PFSK-1 (cell line): ENCODE measurements around the gene KRT31.

Source experiments
- FOXP2 ChIP-seq: optimal IDR thresholded peaks from 2 replicates; pipeline ENCODE3; 2011; ENCODE audit warnings: borderline replicate concordance, control low read depth, inconsistent platforms; ENCODE audit not compliant: insufficient read depth; ENCODE audit errors: extremely low read length, extremely low read depth
- POLR2AphosphoS5 ChIP-seq: IDR thresholded peaks from 2 replicates; pipeline ENCODE4 v1.6.1; 2012; ENCODE audit warnings: low read depth, mild to moderate bottlenecking, control low read depth, low read length, moderate library complexity
- SIN3A ChIP-seq: IDR thresholded peaks from 2 replicates; pipeline ENCODE4 v1.6.1; 2012; ENCODE audit warnings: mild to moderate bottlenecking, low read length, moderate library complexity, borderline replicate concordance; ENCODE audit not compliant: insufficient read depth
- TAF1 ChIP-seq: IDR thresholded peaks from 2 replicates; pipeline ENCODE4 v1.6.1; 2012; ENCODE audit warnings: low read length, control low read depth, borderline replicate concordance; ENCODE audit not compliant: insufficient read depth
- TF ChIP-seq, protein P1 (sequence below), 2 experiments: IDR thresholded peaks; 2 replicates each; pipeline versions ENCODE4 v1.6.1 to v1.8.0; 2011 to 2012; ENCODE audit warnings: low read depth in 2 of 2, low read length in 2 of 2, control low read depth in 1 of 2, inconsistent platforms in 1 of 2, mild to moderate bottlenecking in 1 of 2, moderate library complexity in 1 of 2; ENCODE audit not compliant: insufficient read depth in 1 of 2

The KRT31 gene

DNA sequence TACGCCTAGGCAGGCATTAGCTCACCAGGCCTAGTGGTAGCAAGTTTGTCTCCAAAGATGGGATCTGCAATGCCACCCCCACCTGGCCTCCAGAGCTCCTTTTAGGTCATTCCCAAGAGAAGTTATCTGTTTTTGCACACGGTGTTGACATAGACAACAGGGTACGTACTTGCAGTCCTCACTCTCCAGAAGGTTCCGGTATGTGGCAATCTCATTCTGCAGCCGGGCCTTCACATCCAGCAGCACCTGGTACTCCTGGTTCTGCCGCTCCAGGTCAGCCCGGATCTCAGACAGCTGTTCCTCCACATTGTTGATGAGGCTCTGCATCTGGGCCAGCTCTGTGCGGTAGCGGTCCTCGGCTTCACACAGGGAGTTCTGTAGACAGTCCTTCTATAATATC lies 9.8 kb upstream of the KRT31 start:
- TF ChIP-seq FOXP2 (no peak), POLR2AphosphoS5 (no peak), SIN3A (no peak), TAF1 (no peak)
- TF ChIP-seq, protein P1, sequence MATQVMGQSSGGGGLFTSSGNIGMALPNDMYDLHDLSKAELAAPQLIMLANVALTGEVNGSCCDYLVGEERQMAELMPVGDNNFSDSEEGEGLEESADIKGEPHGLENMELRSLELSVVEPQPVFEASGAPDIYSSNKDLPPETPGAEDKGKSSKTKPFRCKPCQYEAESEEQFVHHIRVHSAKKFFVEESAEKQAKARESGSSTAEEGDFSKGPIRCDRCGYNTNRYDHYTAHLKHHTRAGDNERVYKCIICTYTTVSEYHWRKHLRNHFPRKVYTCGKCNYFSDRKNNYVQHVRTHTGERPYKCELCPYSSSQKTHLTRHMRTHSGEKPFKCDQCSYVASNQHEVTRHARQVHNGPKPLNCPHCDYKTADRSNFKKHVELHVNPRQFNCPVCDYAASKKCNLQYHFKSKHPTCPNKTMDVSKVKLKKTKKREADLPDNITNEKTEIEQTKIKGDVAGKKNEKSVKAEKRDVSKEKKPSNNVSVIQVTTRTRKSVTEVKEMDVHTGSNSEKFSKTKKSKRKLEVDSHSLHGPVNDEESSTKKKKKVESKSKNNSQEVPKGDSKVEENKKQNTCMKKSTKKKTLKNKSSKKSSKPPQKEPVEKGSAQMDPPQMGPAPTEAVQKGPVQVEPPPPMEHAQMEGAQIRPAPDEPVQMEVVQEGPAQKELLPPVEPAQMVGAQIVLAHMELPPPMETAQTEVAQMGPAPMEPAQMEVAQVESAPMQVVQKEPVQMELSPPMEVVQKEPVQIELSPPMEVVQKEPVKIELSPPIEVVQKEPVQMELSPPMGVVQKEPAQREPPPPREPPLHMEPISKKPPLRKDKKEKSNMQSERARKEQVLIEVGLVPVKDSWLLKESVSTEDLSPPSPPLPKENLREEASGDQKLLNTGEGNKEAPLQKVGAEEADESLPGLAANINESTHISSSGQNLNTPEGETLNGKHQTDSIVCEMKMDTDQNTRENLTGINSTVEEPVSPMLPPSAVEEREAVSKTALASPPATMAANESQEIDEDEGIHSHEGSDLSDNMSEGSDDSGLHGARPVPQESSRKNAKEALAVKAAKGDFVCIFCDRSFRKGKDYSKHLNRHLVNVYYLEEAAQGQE (IDR thresholded peaks at IDR 0.05; ENCODE audit: insufficient read depth in 1 of 2, low read depth in 2 of 2, low read length in 2 of 2) = no peak

DNA sequence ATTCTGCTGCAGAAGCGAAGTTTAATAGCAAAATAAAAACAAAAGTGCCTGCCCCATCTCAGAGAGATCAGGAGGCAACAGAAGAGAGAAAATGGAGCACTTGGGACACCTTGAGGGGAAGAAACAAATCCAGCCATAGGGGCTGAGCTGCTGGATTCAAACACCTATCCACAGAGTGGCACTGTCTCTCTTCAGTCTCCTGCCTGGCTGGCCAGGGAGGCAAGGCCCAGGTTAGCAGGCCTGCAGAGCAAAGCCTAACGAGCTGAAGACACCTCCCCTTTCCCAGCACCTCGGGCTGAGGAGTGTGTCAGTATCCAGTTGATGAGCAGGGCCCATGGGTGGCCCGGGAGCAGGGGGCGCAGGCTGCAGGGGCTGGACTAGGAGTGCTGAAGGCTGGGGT lies 8.8 kb upstream of the KRT31 start:
- TF ChIP-seq TAF1 = no peak

DNA sequence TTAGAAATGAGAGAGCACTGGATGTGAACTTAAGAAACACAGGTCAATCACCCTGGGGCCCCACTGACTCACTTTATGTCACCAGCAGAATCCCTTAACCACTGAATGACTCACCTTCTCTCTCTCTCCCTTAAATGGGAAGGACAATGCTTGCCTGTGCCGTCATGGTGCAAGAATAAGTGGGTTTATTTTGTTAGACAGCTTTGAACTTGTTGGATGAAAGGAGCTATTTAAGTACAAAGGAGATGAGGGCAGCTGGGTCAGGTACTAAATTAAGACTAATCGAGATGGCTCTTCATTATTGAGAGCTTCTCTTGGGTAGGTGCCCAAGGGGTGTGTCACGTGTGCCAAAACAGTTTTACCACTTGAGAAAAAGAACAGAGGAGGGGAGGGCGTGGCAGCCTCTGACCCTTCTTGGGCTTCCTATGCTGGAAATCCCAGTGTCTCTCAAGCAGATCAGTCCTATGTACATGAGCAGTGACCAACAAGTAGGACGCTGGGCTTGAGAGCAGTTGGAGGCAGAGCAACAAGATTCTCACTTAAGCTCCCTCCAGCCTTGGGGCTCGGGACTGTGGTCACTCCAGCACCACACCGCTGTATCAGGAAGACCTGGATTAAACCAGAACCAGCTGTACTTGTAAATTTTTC lies 6.7 kb upstream of the KRT31 start:
- TF ChIP-seq, protein P1 (IDR thresholded peaks at IDR 0.05; ENCODE audit: insufficient read depth in 1 of 2, low read depth in 2 of 2, low read length in 2 of 2) = no peak
- no peak for TF ChIP-seq SIN3A
- TF ChIP-seq FOXP2 = no peak
- TF ChIP-seq TAF1 = no peak
- no peak for TF ChIP-seq POLR2AphosphoS5

DNA sequence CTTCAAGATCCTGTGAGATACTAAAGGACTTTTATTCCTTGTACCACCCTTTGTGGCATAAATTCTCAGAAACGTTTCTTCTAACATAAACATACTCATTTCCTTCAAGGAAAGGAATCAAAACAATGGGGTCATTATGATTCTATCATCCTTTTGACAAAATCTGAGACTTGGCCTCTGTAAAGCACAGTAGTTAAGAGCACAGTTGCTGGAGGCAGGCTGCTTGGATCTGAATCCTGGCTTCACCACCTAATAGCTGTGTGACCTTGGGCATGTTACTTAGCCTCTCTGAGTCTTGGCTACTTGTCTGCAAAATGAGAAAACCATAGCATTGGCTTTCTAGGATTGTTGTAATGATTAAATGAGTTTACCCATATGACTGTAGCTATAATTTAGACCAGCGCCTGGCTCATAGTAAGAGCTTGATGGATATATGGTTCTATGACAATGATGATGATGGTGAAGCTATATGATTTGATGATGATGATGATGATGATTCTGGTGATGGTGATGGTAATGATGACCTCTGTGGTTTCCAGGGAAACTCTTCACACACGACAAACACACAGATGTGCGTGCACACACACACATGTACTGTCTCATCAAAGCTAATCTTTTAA lies 6.1 kb upstream of the KRT31 start:
- TF ChIP-seq SIN3A (no peak), POLR2AphosphoS5 (no peak), FOXP2 (no peak), TAF1 (no peak)
- TF ChIP-seq, protein P1 (IDR thresholded peaks at IDR 0.05; ENCODE audit: insufficient read depth in 1 of 2, low read depth in 2 of 2, low read length in 2 of 2) = no peak

DNA sequence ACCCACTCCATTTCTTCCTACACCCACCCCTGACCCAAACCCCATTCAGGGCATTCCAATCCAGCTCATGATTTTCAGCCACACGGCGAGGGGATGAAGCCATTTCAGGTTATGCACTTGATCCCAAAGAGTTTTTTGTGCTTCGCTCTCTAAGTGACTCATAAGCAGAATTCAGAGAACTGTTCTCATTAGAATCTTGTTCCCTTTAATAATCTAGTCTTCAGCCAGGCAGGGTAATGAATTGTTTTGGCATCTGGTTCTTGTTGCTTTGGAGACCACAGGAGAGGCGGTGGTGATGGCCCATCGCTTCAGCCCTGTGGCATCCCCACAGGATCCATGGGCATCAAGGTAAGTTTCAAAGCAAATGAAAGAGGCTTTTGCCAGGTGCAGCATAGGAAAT lies 4.8 kb upstream of the KRT31 start:
- TF ChIP-seq FOXP2 (no peak), SIN3A (no peak)

DNA sequence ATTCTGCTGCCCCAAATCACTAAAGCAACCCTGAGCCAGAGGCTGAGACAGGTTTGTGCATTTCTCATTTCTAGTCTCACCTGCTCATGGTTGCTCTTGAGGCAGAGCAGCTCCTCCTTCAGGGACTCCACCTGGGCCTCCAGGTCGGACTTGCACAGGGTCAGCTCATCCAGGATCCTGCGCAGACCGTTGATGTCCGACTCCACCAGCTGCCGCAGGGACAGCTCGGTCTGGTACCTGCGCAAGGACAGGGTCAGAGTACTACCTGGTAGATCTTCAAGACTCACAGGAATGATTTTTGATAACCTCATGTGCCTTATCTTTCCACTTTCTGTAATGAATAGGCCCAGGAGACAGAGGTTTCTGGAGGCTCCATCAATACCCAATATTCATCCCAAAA lies 1.1 kb downstream of the KRT31 start:
- no peak for TF ChIP-seq SIN3A
- TF ChIP-seq TAF1 = no peak

DNA sequence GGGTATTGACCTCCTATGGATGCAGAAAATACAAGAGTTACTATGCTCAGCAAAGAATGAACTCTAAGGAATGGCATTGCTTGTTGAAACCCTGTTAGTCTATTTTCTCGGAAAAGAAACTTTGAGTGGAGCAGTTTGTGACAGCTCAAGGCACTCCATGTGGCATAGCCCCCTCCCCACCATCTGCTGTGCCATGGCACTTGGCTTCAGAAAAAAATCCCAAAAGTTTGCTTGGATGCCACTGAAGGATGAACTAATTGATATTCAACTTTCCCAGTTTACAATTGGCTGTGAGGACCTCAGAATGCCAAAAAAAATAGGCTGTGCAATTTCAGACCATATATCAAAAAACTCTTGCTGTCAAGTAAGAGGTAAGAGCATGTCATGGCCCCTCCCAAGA lies 1.8 kb downstream of the KRT31 start:
- TF ChIP-seq TAF1 (no peak), POLR2AphosphoS5 (no peak), SIN3A (no peak)
